Measurements from ENCODE around the gene DDX1. TPM values are rescaled to one million over a fixed set of nuclear protein-coding genes. Genes with fewer than 3 reads are reported as not detected.

DDX1 gene
- total and polyA plus RNA-seq, 2 donors (not counting 3 experiments of a cell fraction or from before 2014, with no cell fraction given), result 41.2 to 117 TPM

DNA sequence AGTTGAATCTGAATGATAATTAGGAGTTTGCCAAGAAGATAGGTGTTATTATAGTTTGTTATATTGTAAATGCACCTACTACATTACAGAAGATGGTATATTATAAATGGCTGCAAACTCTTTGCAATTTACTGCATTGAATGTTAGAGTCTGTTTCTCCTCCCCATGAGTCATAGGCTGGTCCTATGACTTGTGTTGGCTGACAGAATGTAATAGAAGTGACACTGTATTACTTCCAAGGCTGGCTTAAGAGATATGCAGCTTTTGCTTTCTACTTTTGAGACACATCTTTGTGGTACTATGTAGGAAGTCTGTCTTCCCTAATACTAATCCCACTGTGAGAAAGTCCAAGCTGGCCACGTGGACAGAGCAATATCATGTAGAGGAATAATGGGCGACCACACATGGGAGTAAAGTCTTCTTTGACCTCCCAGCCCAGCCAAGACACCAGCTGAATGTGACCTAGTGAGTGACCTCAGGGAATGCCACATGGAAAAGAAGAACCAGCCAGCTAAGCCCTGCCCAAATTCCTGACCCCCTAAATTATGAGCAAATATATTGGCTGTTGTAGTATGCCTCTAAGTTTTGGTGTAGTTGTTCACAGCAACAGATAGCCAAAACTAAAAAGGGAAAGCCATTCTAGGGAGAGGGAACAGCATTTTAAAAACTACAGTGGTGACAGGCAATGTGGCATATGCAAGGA is 6.8 kb upstream of the DDX1 start:
- Histone ChIP-seq H2AFZ (ENCODE audit: low read depth, low read length) (no peak overlapping the region), H3K9ac (replicated peaks; ENCODE audit: extremely low read depth, insufficient read depth, low read length) (no peak overlapping the region), H3K4me3 (replicated peaks in 1 of 3; ENCODE audit: insufficient read depth in 1 of 3, low read depth in 1 of 3, low read length in 3 of 3) (no peak overlapping the region), H3K79me2 (ENCODE audit: control insufficient read depth, insufficient read depth, low read length) (no peaks in the 10 kb centered on the region), H4K20me1 (replicated peaks; ENCODE audit: control insufficient read depth, extremely low read depth, insufficient read depth, low read length) (no peaks in the 10 kb centered on the region), H3K4me1 (ENCODE audit: control insufficient read depth, extremely low read depth, insufficient read depth, low read length) (peaks cover 8% of the 10 kb centered on the region), H3K9me1 (replicated peaks; ENCODE audit: control insufficient read depth, extremely low read depth, insufficient read depth, low read length) (no peaks in the 10 kb centered on the region), H3K27me3 (ENCODE audit: control insufficient read depth in 2 of 2, insufficient read depth in 2 of 2, low read length in 2 of 2) (no peaks in the 10 kb centered on the region), H3K9me3 (replicated peaks; ENCODE audit: control insufficient read depth, insufficient read depth, low read length) (no peaks in the 10 kb centered on the region), H3K4me2 (ENCODE audit: insufficient read depth, low read length) (no peak overlapping the region), H3K27ac (ENCODE audit: insufficient read depth, low read depth, low read length) (no peak overlapping the region), H3K36me3 (ENCODE audit: control insufficient read depth in 2 of 2, extremely low read depth in 1 of 2, insufficient read depth in 2 of 2, low read length in 2 of 2) (no peaks in the 10 kb centered on the region)
- POLR2A ChIA-PET, result no interaction called here
- FAIRE-seq (no peak), DNase-seq (ENCODE audit: low read depth, low spot score) (no peak)
- intact Hi-C loops (cut with micrococcal nuclease) (no loop called here), dilution Hi-C loops (cut with MboI; ENCODE audit: extremely low pct_ligation_motif_present, low sequenced_read_pairs) (no loop called here)
- CTCF ChIA-PET, result interaction anchor here (3.7 kb wide), 1 partner anchor 8 kb away, joined by 23 read pairs; no protein-coding TSS in a partner anchor
- no TSS peak for BruUV-seq (replicated peaks)
- TF ChIP-seq FOS (IDR thresholded peaks at IDR 0.05; ENCODE audit: borderline replicate concordance, insufficient read depth, low read length), result peak; percentile 64
- TF ChIP-seq, protein P1, sequence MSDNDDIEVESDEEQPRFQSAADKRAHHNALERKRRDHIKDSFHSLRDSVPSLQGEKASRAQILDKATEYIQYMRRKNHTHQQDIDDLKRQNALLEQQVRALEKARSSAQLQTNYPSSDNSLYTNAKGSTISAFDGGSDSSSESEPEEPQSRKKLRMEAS (IDR thresholded peaks at IDR 0.05; ENCODE audit: insufficient read depth, insufficient read length), result no peak

GRCh38 chr2:15588329-15588919 is 3.2 kb upstream of the DDX1 start:
- FAIRE-seq (peak; percentile 93), DNase-seq (ENCODE audit: low read depth, low spot score) (peak; percentile 68)
- Histone ChIP-seq H3K79me2 (ENCODE audit: control insufficient read depth, insufficient read depth, low read length) (peaks cover 21% of the 10 kb centered on the region), H3K9me3 (replicated peaks; ENCODE audit: control insufficient read depth, insufficient read depth, low read length) (no peaks in the 10 kb centered on the region), H3K9ac (replicated peaks; ENCODE audit: extremely low read depth, insufficient read depth, low read length) (no peak overlapping the region), H3K27me3 (ENCODE audit: control insufficient read depth in 2 of 2, insufficient read depth in 2 of 2, low read length in 2 of 2) (no peaks in the 10 kb centered on the region), H3K36me3 (ENCODE audit: control insufficient read depth in 2 of 2, extremely low read depth in 1 of 2, insufficient read depth in 2 of 2, low read length in 2 of 2) (no peaks in the 10 kb centered on the region), H3K4me3 (replicated peaks in 1 of 3; ENCODE audit: insufficient read depth in 1 of 3, low read depth in 1 of 3, low read length in 3 of 3) (no peak overlapping the region), H3K27ac (ENCODE audit: insufficient read depth, low read depth, low read length) (no peak overlapping the region), H4K20me1 (replicated peaks; ENCODE audit: control insufficient read depth, extremely low read depth, insufficient read depth, low read length) (no peaks in the 10 kb centered on the region), H3K4me2 (ENCODE audit: insufficient read depth, low read length) (no peak overlapping the region), H2AFZ (ENCODE audit: low read depth, low read length) (no peak overlapping the region), H3K9me1 (replicated peaks; ENCODE audit: control insufficient read depth, extremely low read depth, insufficient read depth, low read length) (no peaks in the 10 kb centered on the region), H3K4me1 (ENCODE audit: control insufficient read depth, extremely low read depth, insufficient read depth, low read length) (peaks cover 13% of the 10 kb centered on the region)
- dilution Hi-C loops (cut with MboI; ENCODE audit: extremely low pct_ligation_motif_present, low sequenced_read_pairs) (no loop called here), intact Hi-C loops (cut with micrococcal nuclease) (no loop called here)
- no TSS peak for BruUV-seq (replicated peaks)
- POLR2A ChIA-PET, result no interaction called here
- CTCF ChIA-PET, result interaction anchor here (0.6 to 3.7 kb wide), 7 partner anchors 9 to 954 kb away, joined by 3 to 23 read pairs (median 12); partner anchors contain the start of gene NBAS
- no peak for TF ChIP-seq FOS (IDR thresholded peaks at IDR 0.05; ENCODE audit: borderline replicate concordance, insufficient read depth, low read length)
- peak; percentile 73 to 75 for TF ChIP-seq CTCF (IDR thresholded peaks at IDR 0.05; ENCODE audit: extremely low read depth in 1 of 2, insufficient read depth in 1 of 2, low read depth in 1 of 2, low read length in 2 of 2)

Data from endothelial cell of umbilical vein (primary cell).